ENCODE data around the gene GRK6.

DNA sequence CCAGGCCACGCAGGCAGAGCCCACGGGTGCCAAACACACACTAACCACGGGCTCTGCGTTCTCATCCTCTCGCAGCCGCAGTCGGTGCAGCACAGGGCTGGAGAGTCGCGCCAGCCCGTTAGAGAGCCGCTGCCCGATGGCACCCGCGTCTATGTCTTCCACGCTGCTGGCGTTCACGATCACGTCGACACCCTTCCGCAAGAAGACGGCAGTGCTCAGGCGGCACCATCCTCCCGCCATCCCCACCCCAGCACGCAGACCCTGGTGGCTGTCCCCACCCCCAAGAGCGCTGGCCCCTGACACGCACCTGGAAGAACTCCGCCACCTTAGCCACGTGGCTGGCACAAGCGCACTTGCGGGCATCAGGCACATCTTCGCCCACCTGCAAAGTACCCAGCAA, 41.0 kb downstream of the GRK6 start:
- TF ChIP-seq, protein P1, sequence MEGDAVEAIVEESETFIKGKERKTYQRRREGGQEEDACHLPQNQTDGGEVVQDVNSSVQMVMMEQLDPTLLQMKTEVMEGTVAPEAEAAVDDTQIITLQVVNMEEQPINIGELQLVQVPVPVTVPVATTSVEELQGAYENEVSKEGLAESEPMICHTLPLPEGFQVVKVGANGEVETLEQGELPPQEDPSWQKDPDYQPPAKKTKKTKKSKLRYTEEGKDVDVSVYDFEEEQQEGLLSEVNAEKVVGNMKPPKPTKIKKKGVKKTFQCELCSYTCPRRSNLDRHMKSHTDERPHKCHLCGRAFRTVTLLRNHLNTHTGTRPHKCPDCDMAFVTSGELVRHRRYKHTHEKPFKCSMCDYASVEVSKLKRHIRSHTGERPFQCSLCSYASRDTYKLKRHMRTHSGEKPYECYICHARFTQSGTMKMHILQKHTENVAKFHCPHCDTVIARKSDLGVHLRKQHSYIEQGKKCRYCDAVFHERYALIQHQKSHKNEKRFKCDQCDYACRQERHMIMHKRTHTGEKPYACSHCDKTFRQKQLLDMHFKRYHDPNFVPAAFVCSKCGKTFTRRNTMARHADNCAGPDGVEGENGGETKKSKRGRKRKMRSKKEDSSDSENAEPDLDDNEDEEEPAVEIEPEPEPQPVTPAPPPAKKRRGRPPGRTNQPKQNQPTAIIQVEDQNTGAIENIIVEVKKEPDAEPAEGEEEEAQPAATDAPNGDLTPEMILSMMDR (conservative IDR thresholded peaks at IDR 0.05) = no peak
- no peak for TF ChIP-seq EZH2 (IDR thresholded peaks at IDR 0.05; ENCODE audit: low read depth)
